ENCODE measurements around the gene GALNTL6.

- TF ChIP-seq CTCF (IDR thresholded peaks at IDR 0.05) (no peak), POLR2AphosphoS5 (IDR thresholded peaks at IDR 0.05) (no peak)
Observed at GRCh38 chr4:172134521-172134920, 321.3 kb downstream of the GALNTL6 start.
